CD4-positive, alpha-beta T cell treated with Interleukin-6 for 4 hours (primary cell): ENCODE data around the gene RBM24.
"Not testable (repeated sequence)": the region's sequence is repeated elsewhere in the genome, so short reads cannot be mapped to it uniquely, and the experiment has no call there.

ENCODE experiments used
- DNase-seq: peaks from one replicate; pipeline ENCODE4 v3.0.0-alpha.2; 2020; ENCODE audit warnings: mixed read lengths

RBM24 gene

GRCh38 chr6:17292600-17293133 lies 11.5 kb downstream of the RBM24 start:
- no peak for DNase-seq

DNA sequence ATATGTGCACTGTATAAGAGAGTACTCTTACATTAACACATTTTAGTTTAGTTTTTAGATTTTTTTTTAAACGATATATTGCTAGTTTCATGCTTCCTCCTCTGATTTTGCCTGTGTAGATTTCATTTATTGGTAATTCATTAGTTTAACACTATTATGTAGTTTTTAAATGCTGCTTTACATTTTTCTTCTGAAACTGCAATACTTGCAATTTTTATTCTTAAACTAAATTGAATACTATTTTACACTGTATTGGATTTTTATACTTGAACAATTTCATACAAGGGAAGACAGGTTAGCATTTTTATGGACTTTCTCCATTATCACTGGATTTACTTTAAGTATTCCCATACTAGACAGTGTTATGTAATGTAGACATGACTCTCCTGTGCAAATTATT lies 12.2 kb downstream of the RBM24 start:
- DNase-seq, result no peak

DNA sequence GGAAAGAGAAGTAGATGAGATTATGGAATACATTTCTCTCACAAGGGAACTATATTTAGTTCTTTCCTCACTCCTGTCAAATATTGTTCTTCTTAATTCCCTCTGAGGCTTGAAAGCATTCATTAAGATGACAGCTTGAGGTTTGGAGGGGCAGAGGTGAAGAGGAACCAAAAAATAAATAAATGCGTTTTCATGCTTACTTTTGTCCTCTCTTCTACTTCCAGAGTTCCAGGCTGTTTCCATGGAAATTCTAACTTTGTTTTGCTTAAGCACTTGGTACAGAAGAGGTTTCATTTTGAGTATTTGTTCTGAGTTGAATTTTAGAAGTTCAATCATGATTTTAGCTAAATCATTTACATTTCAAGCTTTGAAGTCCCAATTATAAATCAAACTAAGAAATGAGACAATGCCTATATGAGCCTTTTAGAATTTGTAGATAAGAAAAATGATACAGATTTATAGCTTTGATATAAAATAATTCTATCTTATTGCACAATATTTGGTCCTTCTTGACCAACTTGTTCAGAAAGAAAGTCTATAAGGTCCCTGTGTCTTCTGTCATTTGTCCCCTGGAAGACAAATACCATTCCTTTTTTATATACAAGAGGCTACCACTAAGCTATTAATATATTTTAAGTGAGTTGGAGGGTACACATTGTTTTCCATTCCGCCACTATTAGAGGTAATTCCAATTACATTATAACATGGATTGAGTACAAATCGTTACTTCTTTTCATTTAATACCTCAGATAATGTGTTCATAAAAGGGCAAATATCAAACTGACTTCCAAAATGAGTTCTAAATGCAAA lies 16.3 kb downstream of the RBM24 start:
- no peak for DNase-seq

DNA sequence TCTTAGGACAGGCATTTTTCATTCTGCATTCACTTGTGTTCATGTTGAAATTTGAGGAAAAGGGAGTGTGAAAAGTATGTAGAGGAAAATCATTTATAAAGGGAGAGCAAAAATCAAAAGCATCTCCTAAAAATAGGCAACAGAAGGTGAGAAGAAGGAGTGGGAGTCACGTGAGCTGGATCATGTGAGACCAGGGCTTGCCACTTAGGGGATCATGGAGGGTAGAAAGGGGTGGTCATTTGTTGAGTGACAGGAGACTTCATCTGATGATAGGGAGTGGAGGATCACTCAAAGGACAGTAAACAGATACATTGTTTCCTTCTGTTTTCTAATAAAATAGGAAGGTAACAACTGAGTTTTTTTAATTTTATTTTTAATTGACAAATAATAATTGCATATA lies 17.1 kb downstream of the RBM24 start:
- DNase-seq, result no peak

DNA sequence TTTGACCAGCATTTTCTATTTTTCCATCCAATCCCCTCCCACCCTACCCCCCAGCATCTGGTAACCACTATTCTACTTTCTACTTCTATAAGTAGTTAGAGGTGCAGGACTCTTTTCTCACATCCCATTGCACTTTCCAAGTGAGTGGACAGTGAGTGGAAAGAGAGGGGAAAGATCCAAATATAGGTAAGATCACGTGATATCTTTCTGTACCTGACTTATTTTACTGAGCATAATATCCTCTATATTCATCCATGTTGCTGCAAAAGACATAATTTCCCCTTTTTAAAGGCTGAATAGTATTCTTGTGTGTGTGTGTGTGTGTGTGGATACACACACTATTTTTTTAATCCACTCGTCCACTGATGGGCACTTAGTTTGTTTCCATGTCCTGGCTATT lies 18.1 kb downstream of the RBM24 start:
- DNase-seq, result no peak

- DNase-seq, result no peak
Measured at GRCh38 chr6:17299750-17300149, 18.6 kb downstream of the RBM24 start.

- no peak for DNase-seq
Measured at GRCh38 chr6:17300637-17301036, 19.5 kb downstream of the RBM24 start.

DNA sequence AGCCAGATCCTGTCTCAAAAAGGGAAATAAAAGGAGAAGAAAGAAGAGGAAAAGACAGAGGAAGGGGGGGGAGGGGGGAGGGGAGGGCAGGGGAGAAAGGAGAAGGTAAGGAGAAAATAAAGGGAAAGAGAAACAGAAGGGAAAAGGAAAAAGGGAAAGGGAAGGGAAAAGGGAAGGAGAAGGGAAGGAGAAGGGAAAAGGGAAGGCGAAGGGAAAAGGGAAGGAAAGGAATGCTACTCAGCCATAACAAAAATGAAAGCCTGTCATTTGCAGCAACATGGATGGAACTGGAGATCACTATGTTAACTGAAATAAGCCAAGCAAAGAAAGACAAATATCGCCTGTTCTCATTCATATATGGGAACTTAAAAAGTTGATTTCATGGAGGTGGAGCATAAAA lies 22.3 kb downstream of the RBM24 start:
- no peak for DNase-seq

DNA sequence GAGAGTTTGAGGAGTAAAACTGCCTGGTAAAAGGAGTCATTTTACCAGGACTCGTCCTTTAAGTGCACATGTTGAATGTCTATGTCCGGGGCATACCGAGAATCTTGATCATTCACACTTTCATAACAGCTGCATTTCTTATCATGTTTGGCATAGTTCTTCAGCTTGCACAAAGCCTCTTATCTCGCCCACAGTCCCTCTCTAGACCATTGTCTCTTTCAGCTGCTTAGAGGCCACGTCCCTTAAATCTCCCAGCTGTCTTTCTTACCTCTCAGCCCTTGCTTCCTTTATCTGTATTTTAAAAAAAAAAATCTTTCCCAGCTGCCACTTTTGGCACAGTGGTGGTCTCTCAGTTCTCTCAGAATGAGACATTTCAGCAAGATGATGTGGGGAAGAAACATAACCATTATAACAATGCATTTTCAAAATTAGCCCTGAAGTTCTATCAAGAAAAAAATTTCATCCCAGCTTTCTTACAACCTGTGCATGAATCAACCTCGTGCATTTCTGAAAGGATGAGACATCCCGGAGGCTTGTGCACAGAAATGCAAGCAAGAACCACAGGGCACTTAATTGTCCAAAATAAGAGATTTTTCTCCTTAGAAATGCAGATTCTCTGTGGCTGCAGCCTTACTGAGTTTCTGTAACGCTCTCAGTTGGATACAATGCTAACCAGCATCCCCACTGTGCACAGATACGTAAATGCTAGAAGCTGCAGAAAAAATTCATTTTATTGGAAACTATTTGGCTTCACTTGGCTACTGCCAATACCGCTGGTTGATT lies 24.2 kb downstream of the RBM24 start:
- no peak for DNase-seq

DNA sequence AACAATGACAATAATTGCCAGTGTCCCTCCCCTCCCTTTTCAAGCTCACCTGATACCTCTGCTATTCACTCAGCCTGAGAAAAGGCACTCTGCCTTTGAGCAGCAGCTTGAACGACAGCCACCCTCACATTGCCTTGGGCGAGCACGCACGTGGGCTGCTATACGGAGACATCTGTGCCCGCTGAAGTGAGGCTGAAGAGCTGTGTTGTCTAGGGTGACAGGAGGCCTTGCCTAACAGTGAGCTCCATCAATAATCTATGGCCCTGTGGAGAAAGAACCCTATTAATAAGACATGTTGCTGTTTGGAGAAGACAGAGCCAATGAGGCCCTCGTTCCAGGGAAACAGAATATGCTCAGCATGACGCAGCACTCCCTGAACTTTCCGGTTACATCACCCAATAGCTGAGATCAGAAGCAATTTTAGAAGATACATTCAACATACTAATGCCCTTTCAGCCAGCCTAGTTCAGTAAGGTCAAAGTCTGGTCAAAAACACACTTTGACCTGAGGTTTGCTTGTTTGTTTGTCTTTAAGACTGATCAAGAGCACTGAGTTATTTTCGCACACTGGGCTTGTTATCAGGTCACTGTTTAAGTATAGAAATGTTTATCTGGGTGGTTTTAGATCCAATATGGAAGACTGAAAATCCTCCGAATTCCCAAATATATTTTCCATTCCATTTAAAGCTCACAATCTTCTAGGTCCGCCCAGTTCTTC lies 30.6 kb downstream of the RBM24 start:
- no peak for DNase-seq

- DNase-seq, result not testable (repeated sequence)
Measured at GRCh38 chr6:17313238-17313637, 32.1 kb downstream of the RBM24 start.

- no peak for DNase-seq
Measured at GRCh38 chr6:17313971-17314370, 32.8 kb downstream of the RBM24 start.

GRCh38 chr6:17315262-17315661 lies 34.1 kb downstream of the RBM24 start:
- DNase-seq, result no peak

DNA sequence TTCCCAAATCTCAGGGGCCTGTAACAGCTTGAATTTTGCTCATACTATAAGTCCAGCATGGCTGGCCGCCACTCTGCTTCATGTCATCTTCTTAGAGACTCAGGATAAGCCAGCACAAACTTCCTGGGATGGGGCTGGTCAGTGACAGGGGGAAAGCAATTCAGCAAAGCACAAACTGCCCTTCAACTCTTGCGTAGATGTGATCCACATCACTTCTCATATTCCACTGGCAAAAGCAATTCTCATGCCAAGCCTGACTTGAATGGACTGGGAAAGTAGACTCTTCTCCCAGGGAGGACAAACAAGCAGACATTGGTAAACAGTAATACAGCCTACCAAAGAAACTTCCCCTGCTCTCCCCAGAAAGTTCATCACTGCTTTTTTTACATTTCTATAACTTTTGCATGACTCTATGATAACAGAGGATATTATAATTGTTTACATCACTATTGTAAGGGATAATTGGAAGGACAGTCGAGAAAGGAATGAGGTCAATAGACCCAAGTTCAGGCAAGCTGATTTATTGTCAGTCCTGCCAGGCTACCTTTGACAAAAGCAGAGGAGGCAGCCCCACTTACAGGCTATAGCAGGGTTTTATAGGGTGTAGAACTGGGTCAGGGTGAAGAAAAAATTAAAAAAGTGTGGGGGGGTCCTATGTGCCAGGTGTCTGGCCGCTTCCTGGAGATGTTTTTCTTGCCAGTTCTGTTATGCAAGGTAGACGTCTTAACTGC lies 37.4 kb downstream of the RBM24 start:
- DNase-seq, result no peak

DNA sequence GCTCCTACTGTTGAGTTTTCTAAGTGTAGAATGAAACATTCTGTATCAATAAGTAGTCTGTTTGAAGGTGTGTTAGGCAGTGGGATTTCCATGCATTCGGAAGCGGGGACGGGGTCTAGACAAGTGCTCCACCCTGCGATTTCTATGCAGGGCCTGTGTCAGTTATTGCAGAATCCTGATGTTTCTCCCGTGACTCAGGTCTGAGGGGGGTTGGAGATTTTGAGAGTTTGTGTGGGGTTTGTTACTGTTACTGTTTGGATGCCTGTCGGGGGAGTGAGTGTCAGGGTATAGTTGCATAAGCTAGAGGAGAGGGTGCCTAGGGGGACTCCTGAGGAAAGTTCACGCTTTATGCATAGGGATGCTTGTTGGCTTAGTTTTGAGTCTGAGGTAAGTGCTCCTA lies 39.1 kb downstream of the RBM24 start:
- not testable (repeated sequence) for DNase-seq

DNA sequence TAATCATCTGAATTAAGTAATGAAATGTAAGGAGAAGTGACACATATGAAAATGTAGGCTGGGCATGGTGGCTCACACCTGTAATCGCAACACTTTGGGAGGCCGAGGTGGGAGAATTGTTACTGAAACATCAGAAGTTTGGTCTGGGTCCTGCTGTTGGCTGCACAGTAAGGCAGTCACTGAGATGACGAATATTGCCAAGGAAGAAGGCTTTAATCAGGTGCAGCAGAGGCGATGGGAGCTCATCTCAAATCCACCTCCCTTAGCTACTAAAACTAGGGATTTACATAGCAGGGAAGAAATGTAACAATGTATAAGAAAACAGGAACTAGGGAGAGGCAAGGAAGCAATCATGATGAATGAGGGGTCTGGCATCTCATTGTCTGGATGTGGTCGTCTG lies 50.1 kb downstream of the RBM24 start:
- no peak for DNase-seq

- no peak for DNase-seq
Measured at GRCh38 chr6:17334265-17334664, 53.1 kb downstream of the RBM24 start.

GRCh38 chr6:17336425-17336824 lies 55.3 kb downstream of the RBM24 start:
- DNase-seq, result no peak

GRCh38 chr6:17339308-17339670 lies 58.1 kb downstream of the RBM24 start:
- no peak for DNase-seq

GRCh38 chr6:17341117-17341805 lies 60.1 kb downstream of the RBM24 start:
- no peak for DNase-seq

GRCh38 chr6:17341891-17342290 lies 60.7 kb downstream of the RBM24 start:
- no peak for DNase-seq

GRCh38 chr6:17343215-17343614 lies 62.1 kb downstream of the RBM24 start:
- no peak for DNase-seq
